Measurements from ENCODE around the gene KREMEN1. TPM values are rescaled to one million over a fixed set of nuclear protein-coding genes. Genes with fewer than 3 reads are reported as not detected.

Gene KREMEN1
- total and polyA plus RNA-seq, 2 experiments from 2014 or later: 1.8 to 3.8 TPM

DNA sequence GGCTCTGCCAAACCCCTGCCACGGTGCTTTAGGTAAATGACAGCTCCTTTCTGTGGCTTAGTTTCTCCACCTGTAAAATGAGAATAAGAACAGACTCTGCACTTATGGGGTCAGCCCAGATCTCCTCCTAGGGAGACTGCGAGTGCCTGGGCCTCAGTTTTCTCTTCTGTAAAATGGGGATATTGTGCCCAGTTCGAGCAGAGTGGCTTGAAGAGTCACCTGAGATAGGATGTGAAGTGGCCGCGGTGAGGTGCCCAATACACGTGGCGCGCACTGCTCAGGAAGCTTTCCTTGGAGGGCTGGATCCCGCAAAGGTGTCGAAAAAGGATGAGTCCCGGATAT is 132.4 kb downstream of the KREMEN1 start:
- peaks cover 14% of the 10 kb centered on the region; the same call in 1 of the 2 replicates for H3K4me1 ChIP-seq (ENCODE audit: insufficient read depth)
- no peaks in the 10 kb centered on the region for H3K9me2 ChIP-seq (ENCODE audit: insufficient read depth)
- H2AFZ ChIP-seq: peak overlapping the region; percentile 97
- H3K36me3 ChIP-seq (ENCODE audit: insufficient read depth): no peaks in the 10 kb centered on the region
- Mint-ChIP-seq H3K27me3 (ENCODE audit: insufficient read depth, low read depth, poor library complexity) (peaks cover 25% of the 10 kb centered on the region), H3K9me3 (no peaks in the 10 kb centered on the region), H3K4me1 (peaks cover 30% of the 10 kb centered on the region), H3K36me3 (ENCODE audit: low read depth) (no peaks in the 10 kb centered on the region; the same call in 2 of the 3 replicates), H3K4me3 (peak overlapping the region; percentile 73), H3K27ac (no peak overlapping the region)
- 0 out of 2 replicates have a peak, but pooled peaks cover 17% of the 10 kb centered on the region for H3F3A ChIP-seq (replicated peaks; ENCODE audit: low read depth)
- H3K4me3 ChIP-seq: peak overlapping the region; percentile 64
- no peak overlapping the region for H3K27ac ChIP-seq (ENCODE audit: low read depth)
- no peaks in the 10 kb centered on the region for H3K79me2 ChIP-seq (replicated peaks; ENCODE audit: insufficient read depth)
- ATAC-seq (no peak), DNase-seq (ENCODE audit: low spot score) (peak; percentile 50)
- H4K20me1 ChIP-seq (replicated peaks; ENCODE audit: insufficient read depth): no peaks in the 10 kb centered on the region
- TF ChIP-seq EZH2 (IDR thresholded peaks at IDR 0.05; ENCODE audit: low read depth, unreplicated experiment) (peak; percentile 18), NANOG (IDR thresholded peaks at IDR 0.05; ENCODE audit: borderline replicate concordance) (no peak)
- H3K27me3 ChIP-seq (ENCODE audit: insufficient read depth): peaks cover 7% of the 10 kb centered on the region; the same call in 1 of the 2 replicates
- H3K4me2 ChIP-seq: peak overlapping the region; percentile 76

DNA sequence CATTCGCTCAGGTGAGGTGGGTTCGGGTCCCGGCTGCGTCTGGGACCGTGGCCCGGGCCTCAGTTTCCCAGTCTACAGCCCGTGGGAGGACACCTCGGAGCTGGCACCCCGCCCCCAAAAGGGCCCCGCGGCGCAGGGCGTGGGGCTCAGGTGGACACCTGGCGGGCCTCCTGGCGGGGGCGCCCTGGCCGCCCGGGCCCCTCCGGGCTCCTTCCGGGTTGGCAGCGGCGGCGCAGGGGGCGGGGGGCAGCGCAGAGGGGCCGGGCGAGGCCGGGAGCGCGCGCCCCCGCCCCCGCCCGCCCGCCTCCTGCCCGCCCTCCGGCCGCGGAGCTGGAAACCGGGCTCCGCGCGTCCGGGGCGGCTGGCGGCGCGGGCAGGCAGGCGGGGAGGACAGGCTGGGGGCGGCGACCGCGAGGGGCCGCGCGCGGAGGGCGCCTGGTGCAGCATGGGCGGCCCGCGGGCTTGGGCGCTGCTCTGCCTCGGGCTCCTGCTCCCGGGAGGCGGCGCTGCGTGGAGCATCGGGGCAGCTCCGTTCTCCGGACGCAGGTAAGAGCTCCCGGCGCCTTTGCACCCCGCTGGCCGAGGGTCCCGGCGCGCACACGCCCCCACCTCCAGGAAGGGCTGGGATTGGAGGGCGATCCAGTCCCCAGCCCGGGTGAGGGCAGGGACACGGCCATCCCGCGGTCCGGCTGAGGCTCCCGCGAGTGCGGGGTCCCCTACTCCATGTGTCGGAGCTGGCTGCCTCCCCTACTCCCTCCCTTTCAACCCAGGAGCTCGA is 132.9 kb downstream of the KREMEN1 start, which contains the start of gene EMID1:
Gene EMID1, plus strand, starts transcription at position 303 of the 778 bp plus-strand sequence. Its CDS starts 143 bp downstream, at position 446.
- Mint-ChIP-seq H3K27me3 (ENCODE audit: insufficient read depth, low read depth, poor library complexity) (peaks cover 25% of the 10 kb centered on the region), H3K9me3 (no peaks in the 10 kb centered on the region), H3K4me1 (peaks cover 30% of the 10 kb centered on the region), H3K4me3 (peak within 1 kb of the TSS; percentile 83), H3K27ac (no peak within 1 kb of the TSS), H3K36me3 (ENCODE audit: low read depth) (no peaks in the 10 kb centered on the region; the same call in 2 of the 3 replicates)
- peak within 1 kb of the TSS; percentile 78 for H3K4me3 ChIP-seq
- peaks cover 7% of the 10 kb centered on the region; the same call in 1 of the 2 replicates for H3K27me3 ChIP-seq (ENCODE audit: insufficient read depth)
- H2AFZ ChIP-seq: peak within 1 kb of the TSS; percentile 97
- H3K9me2 ChIP-seq (ENCODE audit: insufficient read depth): no peaks in the 10 kb centered on the region
- TF ChIP-seq STAT1 (IDR thresholded peaks at IDR 0.05; ENCODE audit: unreplicated experiment): no peak
- TF ChIP-seq POLR2AphosphoS5 (IDR thresholded peaks at IDR 0.05; ENCODE audit: low read depth): 0 out of 2 replicates have a peak, but pooled peaks have one; percentile 33
- TF ChIP-seq CTCF (conservative IDR thresholded peaks at IDR 0.05; ENCODE audit: low read depth in 2 of 2): peak in 1 of 2 experiments; percentile 33; a peak in 2 of 4 replicates
- TF ChIP-seq EZH2phosphoT487 (IDR thresholded peaks at IDR 0.05; ENCODE audit: unreplicated experiment): no peak
- TF ChIP-seq EZH2 (IDR thresholded peaks at IDR 0.05; ENCODE audit: low read depth, unreplicated experiment): no peak
- 0 out of 2 replicates have a peak, but pooled peaks cover 17% of the 10 kb centered on the region for H3F3A ChIP-seq (replicated peaks; ENCODE audit: low read depth)
- no peaks in the 10 kb centered on the region for H3K79me2 ChIP-seq (replicated peaks; ENCODE audit: insufficient read depth)
- peak within 1 kb of the TSS; percentile 77 for H3K4me2 ChIP-seq
- ATAC-seq (peak; percentile 50), DNase-seq (ENCODE audit: low spot score) (peak; percentile 67)
- no peak within 1 kb of the TSS for H3K27ac ChIP-seq (ENCODE audit: low read depth)
- H4K20me1 ChIP-seq (replicated peaks; ENCODE audit: insufficient read depth): no peaks in the 10 kb centered on the region
- H3K36me3 ChIP-seq (ENCODE audit: insufficient read depth): no peaks in the 10 kb centered on the region
- H3K4me1 ChIP-seq (ENCODE audit: insufficient read depth): peaks cover 14% of the 10 kb centered on the region; the same call in 1 of the 2 replicates
